K562 (cell line): Measurements from ENCODE around the gene IQCK. TPM values are rescaled to one million over a fixed set of nuclear protein-coding genes. Genes with fewer than 3 reads are reported as not detected.

Experiments
- ATAC-seq: fragments of 200-7000 bp; cut with Tn5 transposase; 3 replicates; pipeline ENCODE4 v1.9.1; 2020; ENCODE audit warnings: moderate library complexity
- BruUV-seq: library from RNA; stranded (reverse); fragments of 400-500 nt; replicated peaks from 2 replicates; lab custom pipeline; 2021; lab: Mats Ljungman, UMichigan
- CTCF ChIA-PET: fragments of 300-600 bp; formaldehyde crosslinking; extraction: SDS; loops from one replicate; lab custom pipeline; 2021; ENCODE audit warnings: low intra/inter-chr PET ratio; lab: Yijun Ruan, JAX
- POLR2A ChIA-PET: fragments of 300-600, 350-650 bp; sonication (Branson Sonifier 250); formaldehyde crosslinking; extraction: SDS; loops from one replicate; lab custom pipeline; 2021; ENCODE audit warnings: antibody characterized with exemption, inconsistent platforms; lab: Yijun Ruan, JAX
- DNase-seq, 4 experiments: peaks; one replicate each; pipeline versions ENCODE4 v3.0.0 to v3.0.0-alpha.2; 2011 to 2018; ENCODE audit warnings: low spot score in 3 of 4, mixed read lengths in 3 of 4; ENCODE audit errors: extremely low read depth in 1 of 4
- FAIRE-seq: peaks from 2 replicates; lab custom pipeline; 2011; peaks lifted over from hg19 to GRCh38; lab: Jason Lieb, UNC
- H2AFZ ChIP-seq: 2 replicates; pipeline ENCODE4 v1.6.0; 2011; ENCODE audit warnings: low read depth, low read length, control low read depth, inconsistent platforms
- H3K27ac ChIP-seq: fragments of 200-600 bp; 3 replicates; pipeline ENCODE4 v1.8.0; 2011; ENCODE audit warnings: low read depth, mild to moderate bottlenecking, control low read depth, inconsistent platforms, low read length, moderate library complexity, mixed read lengths; ENCODE audit errors: extremely low read depth
- H3K27me3 ChIP-seq, 2 experiments: fragments of 300-600 bp in 1 of 2; 2 replicates in 1 of 2; 3 replicates in 1 of 2; pipeline versions ENCODE4 v1.6.0 to v1.8.0; 2011; ENCODE audit warnings: inconsistent platforms in 2 of 2, low read length in 2 of 2, mild to moderate bottlenecking in 1 of 2, mixed read lengths in 1 of 2, moderate library complexity in 1 of 2; ENCODE audit not compliant: control insufficient read depth in 2 of 2, insufficient read depth in 2 of 2
- H3K36me3 ChIP-seq: fragments of 300-600 bp; 3 replicates; pipeline ENCODE4 v1.8.0; 2011; ENCODE audit warnings: mild to moderate bottlenecking, low read length, inconsistent platforms; ENCODE audit not compliant: control insufficient read depth, insufficient read depth
- H3K4me1 ChIP-seq, 2 experiments: fragments of 200-600 bp in 1 of 2; replicated peaks in 1 of 2; 2 replicates in 1 of 2; 3 replicates in 1 of 2; pipeline versions ENCODE4 v1.5.1 to v1.8.0; 2011; ENCODE audit warnings: inconsistent platforms in 2 of 2, low read length in 2 of 2, mild to moderate bottlenecking in 1 of 2, mixed read lengths in 1 of 2, moderate library complexity in 1 of 2; ENCODE audit not compliant: control insufficient read depth in 2 of 2, insufficient read depth in 2 of 2
- H3K4me2 ChIP-seq: 2 replicates; pipeline ENCODE4 v1.6.1; 2011; ENCODE audit warnings: low read length, control low read depth, inconsistent platforms, mixed read lengths; ENCODE audit not compliant: insufficient read depth
- H3K4me3 ChIP-seq: fragments of 200-600 bp; sonication (generic), shearing (Covaris generic); 2 replicates; pipeline ENCODE4 v1.5.1; 2016; ENCODE audit warnings: control low read depth, inconsistent platforms
- H3K79me2 ChIP-seq: fragments of 200-600 bp; 3 replicates; pipeline ENCODE4 v1.8.0; 2011; ENCODE audit warnings: low read length, inconsistent platforms; ENCODE audit not compliant: control insufficient read depth, insufficient read depth
- H3K9ac ChIP-seq, 2 experiments: 2 replicates each; pipeline versions ENCODE4 v1.6.0 to v1.6.1; 2011; ENCODE audit warnings: low read depth in 2 of 2, low read length in 2 of 2, control low read depth in 1 of 2, inconsistent platforms in 1 of 2, mild to moderate bottlenecking in 1 of 2, mixed read lengths in 1 of 2; ENCODE audit not compliant: insufficient read depth in 1 of 2
- H3K9me1 ChIP-seq: one replicate; pipeline ENCODE4 v1.6.0; 2011; ENCODE audit warnings: inconsistent platforms, mild to moderate bottlenecking, low read length, moderate library complexity; ENCODE audit not compliant: control insufficient read depth, insufficient read depth
- H3K9me3 ChIP-seq: replicated peaks from 2 replicates; pipeline ENCODE4 v1.5.1; 2011; ENCODE audit warnings: low read depth, low read length, inconsistent platforms; ENCODE audit not compliant: control insufficient read depth, insufficient read depth
- H4K20me1 ChIP-seq: replicated peaks from 2 replicates; pipeline ENCODE4 v1.6.1; 2011; ENCODE audit warnings: low read length, inconsistent platforms, mixed read lengths; ENCODE audit not compliant: control insufficient read depth, insufficient read depth
- ETS1 ChIP-seq: conservative IDR thresholded peaks from 2 replicates; pipeline ENCODE4 v1.6.1; 2011; ENCODE audit warnings: low read depth, mild to moderate bottlenecking, low read length; ENCODE audit not compliant: control insufficient read depth
- ETV6 ChIP-seq, 3 experiments: fragments of 150-350 bp in 1 of 3; sonication (generic) in 1 of 3; formaldehyde crosslinking in 1 of 3; IDR thresholded peaks; 2 replicates each; pipeline versions ENCODE4 v1.6.1 to v1.8.0; 2014 to 2022; ENCODE audit warnings: borderline replicate concordance in 2 of 3, low read depth in 2 of 3, antibody characterized with exemption in 1 of 3, low read length in 1 of 3, mild to moderate bottlenecking in 1 of 3, missing genetic modification reagents in 1 of 3
- FOXA1 ChIP-seq: fragments of 450-650 bp; IDR thresholded peaks from 2 replicates; pipeline ENCODE4 v1.6.1; 2016; ENCODE audit warnings: mild to moderate bottlenecking, borderline replicate concordance
- MEIS2 ChIP-seq: fragments of 450-650 bp; IDR thresholded peaks from 2 replicates; pipeline ENCODE4 v1.6.1; 2014; ENCODE audit warnings: mild to moderate bottlenecking; ENCODE audit not compliant: partially characterized antibody
- MIER1 ChIP-seq: fragments of 450-650 bp; IDR thresholded peaks from 2 replicates; pipeline ENCODE4 v1.6.1; 2016; ENCODE audit warnings: antibody characterized with exemption, mild to moderate bottlenecking, low read depth
- PCBP1 ChIP-seq: fragments of 200-400 bp; formaldehyde crosslinking; IDR thresholded peaks from 2 replicates; pipeline ENCODE4 v1.6.1; 2018; ENCODE audit warnings: mild to moderate bottlenecking, low read depth, low read length; ENCODE audit not compliant: poor library complexity, severe bottlenecking
- RFX5 ChIP-seq: IDR thresholded peaks from 2 replicates; pipeline ENCODE4 v1.6.1; 2011; ENCODE audit warnings: low read depth, mild to moderate bottlenecking, improper control_type of control experiment, low read length
- SIN3A ChIP-seq, 2 experiments: fragments of 150-350 bp in 1 of 2; IDR thresholded peaks; 2 replicates each; pipeline ENCODE4 v1.6.1; 2011 to 2016; ENCODE audit warnings: borderline replicate concordance in 2 of 2, low read depth in 2 of 2, low read length in 2 of 2, mild to moderate bottlenecking in 2 of 2, moderate library complexity in 2 of 2; ENCODE audit not compliant: control insufficient read depth in 1 of 2
- SLC30A9 ChIP-seq: fragments of 250-450 bp; sonication (Bioruptor Pico); IDR thresholded peaks from 2 replicates; pipeline ENCODE4 v1.8.0; 2022; ENCODE audit warnings: mild to moderate bottlenecking, moderate library complexity
- XRCC3 ChIP-seq: fragments of 450-650 bp; IDR thresholded peaks from 2 replicates; pipeline ENCODE4 v1.6.1; 2017; ENCODE audit warnings: mild to moderate bottlenecking, moderate library complexity
- ZHX1 ChIP-seq: fragments of 150-350 bp; conservative IDR thresholded peaks from 2 replicates; pipeline ENCODE4 v1.6.1; 2014; ENCODE audit warnings: low read length
- ZNF263 ChIP-seq: sonication (generic); formaldehyde crosslinking; IDR thresholded peaks from 2 replicates; pipeline ENCODE4 v1.8.0; 2022; ENCODE audit warnings: mild to moderate bottlenecking, missing genetic modification reagents, borderline replicate concordance
- ZNF583 ChIP-seq: fragments of 250-450 bp; sonication (Bioruptor Pico); IDR thresholded peaks from 2 replicates; pipeline ENCODE4 v1.4.0; 2020
- WGBS: fragments of 100-300 bp; shearing (Covaris generic); methylation state at CpG from one replicate; pipeline ENCODE4 v1.1.6; 2016; ENCODE audit warnings: low coverage, mixed read lengths; ENCODE audit not compliant: insufficient coverage; ENCODE audit errors: missing lambda C conversion rate; 5-methylcytosine and 5-hydroxymethylcytosine counted together
- in situ Hi-C: fragments of 300-500 bp; cut with MboI; formaldehyde crosslinking; loops from 4 replicates; pipeline ENCODE4 v1.15.0; 2018; ENCODE audit warnings: inconsistent platforms, mixed read lengths
- intact Hi-C: fragments of 100-400 bp; cut with micrococcal nuclease; formaldehyde crosslinking; loops from 2 replicates; pipeline ENCODE4 v1.14.2; 2022
- polyA plus RNA-seq, 8 experiments: library from polyadenylated mRNA; depleted of rRNA in 4 of 8; stranded (reverse) in 5 of 8; unstranded in 3 of 8; fragments of >200 nt; fragmentation: Nextera tagmentation in 2 of 8; fragmentation: Illumina TruSeq in 1 of 8; extraction: Ambion mirVana in 2 of 8; extraction: Trizol in 1 of 8; gene quantifications; 2 replicates each; pipeline versions ENCODE4 v1.2.1 to v1.2.3, GENCODE V29; 2011 to 2014; ENCODE audit warnings: inconsistent platforms in 1 of 8, missing spikeins in 1 of 8
- total RNA-seq, 7 experiments: library from RNA; depleted of rRNA in 6 of 7; stranded (reverse); fragments of >200 nt in 6 of 7; fragmentation: Illumina TruSeq in 2 of 7; extraction: Trizol in 2 of 7; gene quantifications; 2 replicates each; pipeline versions ENCODE4 v1.2.1 to v1.2.3, GENCODE V29; 2011 to 2021; ENCODE audit warnings: low replicate concordance in 1 of 7

IQCK gene
- total and polyA plus RNA-seq, 9 of the 15 experiments (the other 6 are each of a cell fraction or from before 2014, with no cell fraction given): 5.2 to 12.2 (median 7.3) TPM

GRCh38 chr16:19674485-19674884 is 43.6 kb upstream of the IQCK start:
- in situ Hi-C loops: no loop called here
- ATAC-seq (no peak), FAIRE-seq (no peak), DNase-seq (no peak)
- 51% methylated on average over 5 of the region's 5 CpGs for WGBS
- H3K9me3 ChIP-seq: no peaks in the 10 kb centered on the region
- H3K27ac ChIP-seq: no peak overlapping the region
- H3K4me3 ChIP-seq: no peak overlapping the region
- no peak overlapping the region for H3K9ac ChIP-seq
- no peaks in the 10 kb centered on the region for H3K79me2 ChIP-seq
- TF ChIP-seq ETS1 (no peak), ETV6 (IDR thresholded peaks at IDR 0.05; ENCODE audit: borderline replicate concordance in 1 of 2, low read depth in 2 of 2, low read length in 1 of 2) (no peak), ETV6 (CRISPR knock-in tag; IDR thresholded peaks at IDR 0.05; ENCODE audit: borderline replicate concordance) (no peak), MEIS2 (no peak), XRCC3 (no peak), MIER1 (no peak), PCBP1 (no peak), FOXA1 (no peak), ZNF263 (CRISPR knock-in tag) (no peak), SLC30A9 (CRISPR knock-in tag) (no peak), ZNF583 (no peak), SIN3A (IDR thresholded peaks at IDR 0.05; ENCODE audit: borderline replicate concordance in 2 of 2, control insufficient read depth in 1 of 2, low read depth in 2 of 2, low read length in 2 of 2) (no peak), ZHX1 (no peak), RFX5 (no peak)
- POLR2A ChIA-PET: no interaction called here
- CTCF ChIA-PET: no interaction called here
- H3K27me3 ChIP-seq: no peaks in the 10 kb centered on the region
- no peak overlapping the region for H2AFZ ChIP-seq
- no peak overlapping the region for H3K4me2 ChIP-seq
- no peaks in the 10 kb centered on the region for H3K36me3 ChIP-seq
- no peaks in the 10 kb centered on the region; the same call in 1 of the 2 replicates for H4K20me1 ChIP-seq
- intact Hi-C loops: no loop called here
- BruUV-seq: no TSS peak
- no peaks in the 10 kb centered on the region for H3K4me1 ChIP-seq
- no peaks in the 10 kb centered on the region for H3K9me1 ChIP-seq
